NCI-H748 (cell line): Measurements from ENCODE around the gene METTL23.

Experiments
- DNase-seq: peaks from one replicate; lab custom pipeline; 2025; ENCODE audit not compliant: unreplicated experiment; lab: John Stamatoyannopoulos, UW

METTL23 gene

GRCh38 chr17:76755285-76755684 lies 28.6 kb downstream of the METTL23 start:
- DNase-seq: no peak

GRCh38 chr17:76757256-76757655 lies 30.6 kb downstream of the METTL23 start:
- DNase-seq: no peak

- no peak for DNase-seq
Measured at GRCh38 chr17:76758570-76758969, 31.9 kb downstream of the METTL23 start.

- DNase-seq: peak; percentile 18
Measured at GRCh38 chr17:76772842-76773525, 46.3 kb downstream of the METTL23 start.

GRCh38 chr17:76775021-76775600 lies 48.5 kb downstream of the METTL23 start:
- DNase-seq: no peak

GRCh38 chr17:76781056-76781982 lies 54.7 kb downstream of the METTL23 start:
- DNase-seq: no peak

- DNase-seq: no peak
Measured at GRCh38 chr17:76783146-76783545, 56.5 kb downstream of the METTL23 start.
